BLaER1 (cell line): ENCODE measurements around the gene PIK3R4.

Experiments
- H3K27ac ChIP-seq: shearing (Covaris generic); formaldehyde crosslinking; 2 replicates; pipeline ENCODE4 v1.8.1; 2022
- H3K27me3 ChIP-seq: shearing (Covaris generic); formaldehyde crosslinking; 2 replicates; pipeline ENCODE4 v1.8.1; 2022
- H3K36me3 ChIP-seq: shearing (Covaris generic); formaldehyde crosslinking; 2 replicates; pipeline ENCODE4 v1.8.1; 2022
- H3K4me1 ChIP-seq: shearing (Covaris generic); formaldehyde crosslinking; 2 replicates; pipeline ENCODE4 v1.8.1; 2022
- H3K4me2 ChIP-seq: shearing (Covaris generic); formaldehyde crosslinking; 2 replicates; pipeline ENCODE4 v1.8.1; 2022
- H3K4me3 ChIP-seq: shearing (Covaris generic); formaldehyde crosslinking; 2 replicates; pipeline ENCODE4 v1.8.1; 2022
- H3K9ac ChIP-seq: shearing (Covaris generic); formaldehyde crosslinking; 2 replicates; pipeline ENCODE4 v1.8.1; 2022
- H3K9me3 ChIP-seq: shearing (Covaris generic); formaldehyde crosslinking; 2 replicates; pipeline ENCODE4 v1.8.1; 2022
- H4K20me1 ChIP-seq: shearing (Covaris generic); formaldehyde crosslinking; 2 replicates; pipeline ENCODE4 v1.8.1; 2022
- Cebpa-rat ChIP-seq: shearing (Covaris generic); IDR thresholded peaks from 2 replicates; pipeline ENCODE4 v1.8.1; 2022

Gene PIK3R4

GRCh38 chr3:130746246-130747039, at the start of gene PIK3R4:
PIK3R4 (minus strand) TSS chr3:130746829; CDS start chr3:130745218, 1,611 bp downstream.
- peaks cover 29% of the 10 kb centered on the region for H3K36me3 ChIP-seq
- peaks cover 48% of the 10 kb centered on the region for H3K4me1 ChIP-seq
- peak within 1 kb of the TSS; percentile 88 for H3K27ac ChIP-seq
- no peaks in the 10 kb centered on the region for H3K27me3 ChIP-seq
- H4K20me1 ChIP-seq, result peaks cover 36% of the 10 kb centered on the region
- H3K4me2 ChIP-seq, result peak within 1 kb of the TSS; percentile 90
- no peak for TF ChIP-seq Cebpa-rat
- H3K9ac ChIP-seq, result peak within 1 kb of the TSS; percentile 91
- H3K9me3 ChIP-seq, result no peaks in the 10 kb centered on the region
- H3K4me3 ChIP-seq, result peak within 1 kb of the TSS; percentile 92

- no peaks in the 10 kb centered on the region for H4K20me1 ChIP-seq
- no peaks in the 10 kb centered on the region for H3K9me3 ChIP-seq
- no peaks in the 10 kb centered on the region for H3K27me3 ChIP-seq
- no peak overlapping the region for H3K9ac ChIP-seq
- no peak overlapping the region for H3K4me3 ChIP-seq
- no peaks in the 10 kb centered on the region for H3K4me1 ChIP-seq
- no peak overlapping the region for H3K4me2 ChIP-seq
- H3K36me3 ChIP-seq, result no peaks in the 10 kb centered on the region
- H3K27ac ChIP-seq, result no peak overlapping the region
- TF ChIP-seq Cebpa-rat, result no peak
These were observed 48.8 kb upstream of the PIK3R4 start for GRCh38 chr3:130795396-130795795.

GRCh38 chr3:130792246-130792645, 45.6 kb upstream of the PIK3R4 start:
- no peak for TF ChIP-seq Cebpa-rat
- no peak overlapping the region for H3K4me3 ChIP-seq
- H3K4me2 ChIP-seq, result no peak overlapping the region
- H3K9ac ChIP-seq, result no peak overlapping the region
- H3K4me1 ChIP-seq, result no peaks in the 10 kb centered on the region
- no peaks in the 10 kb centered on the region for H4K20me1 ChIP-seq
- no peaks in the 10 kb centered on the region for H3K36me3 ChIP-seq
- no peak overlapping the region for H3K27ac ChIP-seq
- H3K27me3 ChIP-seq, result no peaks in the 10 kb centered on the region
- H3K9me3 ChIP-seq, result no peaks in the 10 kb centered on the region

- no peak overlapping the region for H3K4me3 ChIP-seq
- H3K9ac ChIP-seq, result no peak overlapping the region
- no peaks in the 10 kb centered on the region for H3K4me1 ChIP-seq
- H3K27me3 ChIP-seq, result no peaks in the 10 kb centered on the region
- H4K20me1 ChIP-seq, result no peaks in the 10 kb centered on the region
- no peak overlapping the region for H3K27ac ChIP-seq
- TF ChIP-seq Cebpa-rat, result no peak
- no peak overlapping the region for H3K4me2 ChIP-seq
- no peaks in the 10 kb centered on the region for H3K36me3 ChIP-seq
- H3K9me3 ChIP-seq, result no peaks in the 10 kb centered on the region
These were observed 43.2 kb upstream of the PIK3R4 start for GRCh38 chr3:130789782-130790322.

GRCh38 chr3:130787422-130788068, 40.9 kb upstream of the PIK3R4 start:
- TF ChIP-seq Cebpa-rat, result no peak
- Histone ChIP-seq H3K4me1 (no peaks in the 10 kb centered on the region), H3K9me3 (no peaks in the 10 kb centered on the region), H4K20me1 (no peaks in the 10 kb centered on the region), H3K4me3 (no peak overlapping the region), H3K9ac (no peak overlapping the region), H3K27me3 (no peaks in the 10 kb centered on the region), H3K36me3 (no peaks in the 10 kb centered on the region), H3K27ac (no peak overlapping the region), H3K4me2 (no peak overlapping the region)

GRCh38 chr3:130786306-130786705, 39.7 kb upstream of the PIK3R4 start:
- TF ChIP-seq Cebpa-rat, result no peak
- no peaks in the 10 kb centered on the region for H3K4me1 ChIP-seq
- no peaks in the 10 kb centered on the region for H3K9me3 ChIP-seq
- no peaks in the 10 kb centered on the region for H3K36me3 ChIP-seq
- no peaks in the 10 kb centered on the region for H3K27me3 ChIP-seq
- H3K27ac ChIP-seq, result no peak overlapping the region
- H3K4me2 ChIP-seq, result no peak overlapping the region
- H3K9ac ChIP-seq, result no peak overlapping the region
- no peaks in the 10 kb centered on the region for H4K20me1 ChIP-seq
- no peak overlapping the region for H3K4me3 ChIP-seq

- no peak overlapping the region for H3K27ac ChIP-seq
- H3K9ac ChIP-seq, result no peak overlapping the region
- no peaks in the 10 kb centered on the region for H3K27me3 ChIP-seq
- H3K4me1 ChIP-seq, result no peaks in the 10 kb centered on the region
- H3K4me3 ChIP-seq, result no peak overlapping the region
- H3K9me3 ChIP-seq, result no peaks in the 10 kb centered on the region
- H3K4me2 ChIP-seq, result no peak overlapping the region
- no peaks in the 10 kb centered on the region for H4K20me1 ChIP-seq
- no peaks in the 10 kb centered on the region for H3K36me3 ChIP-seq
- no peak for TF ChIP-seq Cebpa-rat
These were observed 37.0 kb upstream of the PIK3R4 start for GRCh38 chr3:130783629-130784028.

- no peaks in the 10 kb centered on the region for H4K20me1 ChIP-seq
- no peaks in the 10 kb centered on the region for H3K4me1 ChIP-seq
- no peak overlapping the region for H3K27ac ChIP-seq
- no peaks in the 10 kb centered on the region for H3K36me3 ChIP-seq
- no peak for TF ChIP-seq Cebpa-rat
- no peaks in the 10 kb centered on the region for H3K27me3 ChIP-seq
- H3K4me2 ChIP-seq, result no peak overlapping the region
- no peak overlapping the region for H3K4me3 ChIP-seq
- no peak overlapping the region for H3K9ac ChIP-seq
- no peaks in the 10 kb centered on the region for H3K9me3 ChIP-seq
These were observed 32.9 kb upstream of the PIK3R4 start for GRCh38 chr3:130779486-130779885.

GRCh38 chr3:130779031-130779430, 32.4 kb upstream of the PIK3R4 start:
- no peaks in the 10 kb centered on the region for H3K4me1 ChIP-seq
- H3K27ac ChIP-seq, result no peak overlapping the region
- no peak overlapping the region for H3K4me2 ChIP-seq
- no peak overlapping the region for H3K9ac ChIP-seq
- H3K9me3 ChIP-seq, result no peaks in the 10 kb centered on the region
- H3K4me3 ChIP-seq, result no peak overlapping the region
- no peaks in the 10 kb centered on the region for H3K27me3 ChIP-seq
- no peaks in the 10 kb centered on the region for H4K20me1 ChIP-seq
- no peak for TF ChIP-seq Cebpa-rat
- H3K36me3 ChIP-seq, result no peaks in the 10 kb centered on the region

- Histone ChIP-seq H3K4me3 (no peak overlapping the region), H3K27me3 (no peaks in the 10 kb centered on the region), H4K20me1 (no peaks in the 10 kb centered on the region), H3K9me3 (no peaks in the 10 kb centered on the region), H3K36me3 (no peaks in the 10 kb centered on the region), H3K9ac (no peak overlapping the region), H3K27ac (no peak overlapping the region), H3K4me1 (no peaks in the 10 kb centered on the region), H3K4me2 (no peak overlapping the region)
- TF ChIP-seq Cebpa-rat, result no peak
These were observed 26.7 kb upstream of the PIK3R4 start for GRCh38 chr3:130773366-130773765.
